ENCODE measurements around the gene LTBP2.

The LTBP2 gene

DNA sequence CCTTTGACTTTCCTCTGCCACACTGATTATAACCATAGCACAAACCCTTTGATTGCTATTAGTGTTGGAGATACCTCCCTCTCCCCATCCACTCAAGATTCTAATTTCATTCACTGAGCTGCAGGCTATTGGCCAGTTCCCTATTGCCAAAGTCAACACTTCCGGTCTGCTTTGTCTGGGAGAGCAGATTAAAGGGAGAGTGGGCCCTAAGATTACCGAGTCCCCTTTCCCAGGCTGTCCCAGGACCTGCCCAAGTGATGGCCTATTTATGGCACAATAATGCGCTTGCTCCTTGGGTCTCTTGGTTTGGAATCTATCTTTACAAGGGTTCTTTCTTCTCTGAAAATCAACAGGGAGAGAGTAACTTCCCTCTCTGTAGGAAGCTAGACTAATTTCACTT lies 42.9 kb upstream of the LTBP2 start:
- TF ChIP-seq CTCF (conservative IDR thresholded peaks at IDR 0.05; ENCODE audit: low read depth): no peak
- DNase-seq (ENCODE audit: low spot score): no peak
- H3K27ac ChIP-seq: no peak overlapping the region
- POLR2A ChIA-PET (ENCODE audit: low non-redundant PET): no interaction called here
- CTCF ChIA-PET: interaction anchor here (0.6 to 3.4 kb wide), 2 partner anchors 43 to 206 kb away, joined by 3 to 15 read pairs; partner anchors contain the start of gene LTBP2

DNA sequence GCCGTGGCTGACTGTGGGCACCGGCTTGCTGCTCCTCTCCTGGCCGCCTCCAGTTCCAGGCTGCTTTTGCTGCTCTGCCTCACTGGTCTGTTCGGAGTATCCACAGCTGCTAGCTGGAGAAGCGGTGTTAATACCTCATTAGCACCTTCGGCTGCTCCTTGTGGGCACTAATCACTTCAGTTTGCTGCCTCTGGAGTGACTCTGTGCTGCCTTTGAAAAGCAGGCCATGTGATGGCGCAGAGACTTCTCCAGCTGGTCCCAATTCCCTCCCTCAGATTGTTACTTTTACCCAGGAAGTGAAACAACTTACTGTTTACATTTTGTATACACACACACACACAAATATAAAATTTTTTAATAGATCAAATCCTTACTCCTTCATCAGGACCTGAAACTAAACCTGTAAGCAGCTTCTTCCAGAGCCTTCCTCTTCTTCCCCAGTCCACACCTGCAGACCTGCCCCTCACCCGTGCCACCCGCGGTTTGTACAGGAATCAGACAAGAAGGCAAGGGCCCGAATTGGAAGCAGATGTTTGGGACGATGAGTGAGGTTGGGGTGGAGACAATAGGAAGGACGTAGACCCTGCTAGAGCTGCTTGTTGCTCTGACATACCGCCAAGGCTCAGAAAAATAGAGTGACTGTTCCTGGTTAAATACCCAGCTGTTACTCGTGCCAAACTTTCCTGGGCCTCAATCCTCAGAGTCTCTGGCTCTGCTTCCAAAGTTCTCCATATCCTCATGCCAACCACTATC lies 41.5 kb upstream of the LTBP2 start:
- ChIA-PET POLR2A (ENCODE audit: low non-redundant PET) (interaction anchor here (0.7 kb wide), 1 partner anchor 39 kb away, joined by 3 read pairs; no protein-coding TSS in a partner anchor), CTCF (interaction anchor here (3.4 kb wide), 1 partner anchor 42 kb away, joined by 15 read pairs; the partner anchor contains the start of gene LTBP2)
- no peak overlapping the region for H3K27ac ChIP-seq
- TF ChIP-seq CTCF (conservative IDR thresholded peaks at IDR 0.05; ENCODE audit: low read depth): no peak
- no peak for DNase-seq (ENCODE audit: low spot score)

DNA sequence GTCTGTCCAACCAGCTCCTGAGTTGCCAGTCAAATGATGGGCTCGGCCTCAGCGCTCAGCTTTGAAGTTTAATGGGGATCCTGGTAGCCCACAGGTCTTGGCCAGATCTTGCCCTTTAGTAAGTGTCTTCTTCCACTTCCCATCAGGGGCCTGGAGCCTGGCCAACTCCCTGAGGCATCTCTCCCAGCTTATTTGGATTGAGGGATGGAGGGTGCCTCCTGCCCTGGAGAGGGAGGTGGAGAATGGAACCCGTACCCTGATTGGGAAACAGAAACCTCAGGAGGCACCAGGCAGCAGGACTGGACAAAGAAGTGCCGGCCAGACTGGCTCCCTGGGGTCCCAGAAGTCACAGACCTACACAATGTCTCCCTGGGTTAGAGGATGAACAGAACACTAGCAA lies 40.5 kb upstream of the LTBP2 start:
- CTCF ChIA-PET: interaction anchor here (3.4 kb wide), 1 partner anchor 41 kb away, joined by 15 read pairs; the partner anchor contains the start of gene LTBP2
- peak overlapping the region; percentile 15 for H3K27ac ChIP-seq
- no peak for DNase-seq (ENCODE audit: low spot score)
- no peak for TF ChIP-seq CTCF (conservative IDR thresholded peaks at IDR 0.05; ENCODE audit: low read depth)
- POLR2A ChIA-PET (ENCODE audit: low non-redundant PET): no interaction called here

DNA sequence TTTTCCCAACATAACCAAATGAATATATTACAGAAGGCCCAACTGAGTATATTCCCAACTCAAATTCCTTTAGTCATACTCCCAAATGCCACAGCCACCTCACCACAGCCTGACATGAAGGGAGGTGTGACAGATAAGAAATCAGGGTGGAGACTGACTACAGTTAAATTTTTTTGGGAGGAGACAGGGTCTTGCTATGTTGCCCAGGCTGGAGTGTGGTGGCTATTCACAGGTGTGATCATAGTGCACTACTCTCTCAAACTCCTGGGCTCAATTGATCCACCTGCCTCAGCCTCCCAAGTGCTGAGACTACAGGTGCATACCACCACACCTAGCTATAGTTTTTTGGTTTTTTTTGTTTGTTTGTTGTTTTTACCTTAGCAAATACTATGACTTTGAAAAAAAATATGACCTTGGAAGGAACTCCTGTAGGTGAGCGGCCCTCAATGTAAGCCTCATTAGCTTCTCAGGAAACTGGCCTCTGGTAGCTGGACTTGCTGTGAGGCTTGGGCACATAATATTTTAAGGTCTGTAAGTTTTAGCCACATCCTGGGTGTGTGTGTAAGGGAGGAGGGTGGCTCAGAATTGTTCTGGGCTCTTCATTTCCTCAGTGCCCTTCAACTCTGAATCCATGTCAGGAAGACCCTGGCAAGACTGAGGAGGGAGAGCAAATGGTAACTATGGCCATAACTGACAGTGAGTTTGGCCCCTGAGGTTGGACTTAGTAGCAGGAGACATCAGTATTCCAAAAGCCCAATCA lies 39.1 kb upstream of the LTBP2 start:
- no peak overlapping the region for H3K27ac ChIP-seq
- TF ChIP-seq CTCF (conservative IDR thresholded peaks at IDR 0.05; ENCODE audit: low read depth): no peak
- DNase-seq (ENCODE audit: low spot score): no peak
- POLR2A ChIA-PET (ENCODE audit: low non-redundant PET): interaction anchor here (0.7 kb wide), 1 partner anchor 41 kb away, joined by 3 read pairs; no protein-coding TSS in a partner anchor
- CTCF ChIA-PET: no interaction called here

GRCh38 chr14:74649673-74650072 lies 37.6 kb upstream of the LTBP2 start:
- CTCF ChIA-PET: interaction anchor here (0.6 to 1.4 kb wide), 4 partner anchors 35 to 392 kb away, joined by 3 to 4 read pairs (median 4); no protein-coding TSS in a partner anchor
- DNase-seq (ENCODE audit: low spot score): peak; percentile 52
- TF ChIP-seq CTCF (conservative IDR thresholded peaks at IDR 0.05; ENCODE audit: low read depth): no peak
- H3K27ac ChIP-seq: peak overlapping the region; percentile 76
- POLR2A ChIA-PET (ENCODE audit: low non-redundant PET): no interaction called here

- ChIA-PET POLR2A (ENCODE audit: low non-redundant PET) (no interaction called here), CTCF (interaction anchor here (0.7 to 1.4 kb wide), 2 partner anchors 36 to 63 kb away, joined by 3 to 4 read pairs; no protein-coding TSS in a partner anchor)
- TF ChIP-seq CTCF (conservative IDR thresholded peaks at IDR 0.05; ENCODE audit: low read depth): no peak
- peak overlapping the region; percentile 76 for H3K27ac ChIP-seq
- DNase-seq (ENCODE audit: low spot score): no peak
These were observed 37.1 kb upstream of the LTBP2 start for GRCh38 chr14:74649167-74649566.

Measured in RWPE1 (cell line).